HepG2 (cell line): Measurements from ENCODE around the gene SUSD6. TPM values are rescaled to one million over a fixed set of nuclear protein-coding genes. Genes with fewer than 3 reads are reported as not detected.

Experiments
- ARID3A ChIP-seq: IDR thresholded peaks from 2 replicates; pipeline ENCODE4 v1.6.1; 2012; ENCODE audit warnings: low read depth, low read length, improper control_type of control experiment
- BCL3 ChIP-seq: sonication (generic); formaldehyde crosslinking; IDR thresholded peaks from 2 replicates; pipeline ENCODE4 v1.5.1; 2020; ENCODE audit warnings: mild to moderate bottlenecking, missing genetic modification reagents, moderate library complexity
- DBP ChIP-seq: sonication (generic); formaldehyde crosslinking; IDR thresholded peaks from 2 replicates; pipeline ENCODE4 v1.4.0; 2020; ENCODE audit warnings: missing genetic modification reagents; ENCODE audit errors: not compliant biosample characterization
- DPF2 ChIP-seq: sonication (generic); formaldehyde crosslinking; IDR thresholded peaks from 2 replicates; pipeline ENCODE4 v1.4.0; 2020; ENCODE audit warnings: mild to moderate bottlenecking, low read depth, missing genetic modification reagents, borderline replicate concordance
- DR1 ChIP-seq: sonication (generic); formaldehyde crosslinking; IDR thresholded peaks from 2 replicates; pipeline ENCODE4 v1.8.0; 2021; ENCODE audit warnings: mild to moderate bottlenecking, missing genetic modification reagents, inconsistent platforms
- HCFC1 ChIP-seq: fragments of 150-350 bp; IDR thresholded peaks from 2 replicates; pipeline ENCODE4 v1.6.1; 2014; ENCODE audit warnings: low read depth, low read length
- HIC2 ChIP-seq: sonication (generic); formaldehyde crosslinking; IDR thresholded peaks from 2 replicates; pipeline ENCODE4 v1.9.0; 2022; ENCODE audit warnings: low read depth, missing genetic modification reagents
- HMGA1 ChIP-seq: sonication (generic); formaldehyde crosslinking; conservative IDR thresholded peaks from 2 replicates; pipeline ENCODE4 v1.4.0; 2020; ENCODE audit warnings: missing genetic modification reagents
- MBD4 ChIP-seq: IDR thresholded peaks from 2 replicates; pipeline ENCODE4 v1.6.1; 2012; ENCODE audit warnings: low read length, inconsistent platforms, borderline replicate concordance
- MED1 ChIP-seq: sonication (generic); formaldehyde crosslinking; IDR thresholded peaks from 2 replicates; pipeline ENCODE4 v1.4.0; 2020; ENCODE audit warnings: missing genetic modification reagents
- MXI1 ChIP-seq: IDR thresholded peaks from 3 replicates; pipeline ENCODE4 v1.6.1; 2012; ENCODE audit warnings: low read depth, low read length, inconsistent platforms, borderline replicate concordance
- NFATC3 ChIP-seq: sonication (generic); formaldehyde crosslinking; IDR thresholded peaks from 2 replicates; pipeline ENCODE4 v1.5.1; 2020; ENCODE audit warnings: mild to moderate bottlenecking, missing genetic modification reagents
- SETDB1 ChIP-seq: sonication (generic); formaldehyde crosslinking; IDR thresholded peaks from 2 replicates; pipeline ENCODE4 v1.5.1; 2020; ENCODE audit warnings: missing genetic modification reagents, mild to moderate bottlenecking, borderline replicate concordance
- TCF7L2 ChIP-seq: IDR thresholded peaks from 2 replicates; pipeline ENCODE4 v1.6.1; 2011; ENCODE audit warnings: mild to moderate bottlenecking, low read depth, low read length, moderate library complexity
- ZNF121 ChIP-seq: sonication (generic); formaldehyde crosslinking; IDR thresholded peaks from 2 replicates; pipeline ENCODE4 v1.5.0; 2020; ENCODE audit warnings: mild to moderate bottlenecking, missing genetic modification reagents
- ZNF451 ChIP-seq: sonication (generic); formaldehyde crosslinking; IDR thresholded peaks from 2 replicates; pipeline ENCODE4 v1.5.0; 2020; ENCODE audit warnings: mild to moderate bottlenecking, missing genetic modification reagents
- ZNF609 ChIP-seq: sonication (generic); formaldehyde crosslinking; IDR thresholded peaks from 2 replicates; pipeline ENCODE4 v1.4.0; 2020; ENCODE audit warnings: mild to moderate bottlenecking, missing genetic modification reagents, borderline replicate concordance
- ZNF788 ChIP-seq: sonication (generic); formaldehyde crosslinking; IDR thresholded peaks from 2 replicates; pipeline ENCODE4 v1.5.0; 2020; ENCODE audit warnings: mild to moderate bottlenecking, missing genetic modification reagents, borderline replicate concordance
- polyA plus RNA-seq, 8 experiments: library from polyadenylated mRNA; depleted of rRNA in 3 of 8; stranded (reverse) in 7 of 8; unstranded in 1 of 8; fragments of >200 nt; fragmentation: Illumina TruSeq in 4 of 8; extraction: Trizol in 4 of 8; gene quantifications; 2 replicates each; pipeline versions ENCODE4 v1.2.1 to v1.2.3, GENCODE V29; 2011 to 2016; ENCODE audit warnings: low read depth in 4 of 8, missing spikeins in 1 of 8, mixed read lengths in 1 of 8; ENCODE audit not compliant: insufficient read depth in 1 of 8
- total RNA-seq, 5 experiments: library from RNA; depleted of rRNA; stranded (reverse); fragments of >200 nt; fragmentation: Illumina TruSeq; extraction: Trizol; gene quantifications; 2 replicates each; pipeline ENCODE4 v1.2.3, GENCODE V29; 2016; ENCODE audit warnings: low read depth in 1 of 5

The SUSD6 gene
- total and polyA plus RNA-seq, 2 of the 13 experiments (the other 11 are each of a cell fraction or from before 2014, with no cell fraction given): 7.2 to 7.4 TPM

- TF ChIP-seq DBP (CRISPR knock-in tag) (no peak), MXI1 (peak; percentile 68; the same call in 1 of the 3 replicates), DR1 (CRISPR knock-in tag) (no peak), ZNF121 (no peak), SETDB1 (CRISPR knock-in tag) (no peak), HIC2 (no peak), TCF7L2 (no peak), ZNF609 (CRISPR knock-in tag) (0 out of 2 replicates have a peak, but pooled peaks have one; percentile 22), NFATC3 (no peak), MED1 (CRISPR knock-in tag) (peak; percentile 60; the same call in 1 of the 2 replicates), ARID3A (no peak), DPF2 (CRISPR knock-in tag) (no peak; the same call in 1 of the 2 replicates), HCFC1 (no peak), MBD4 (no peak), ZNF788 (CRISPR knock-in tag) (peak; percentile 41; the same call in 1 of the 2 replicates), ZNF451 (CRISPR knock-in tag) (no peak), HMGA1 (CRISPR knock-in tag) (no peak), BCL3 (CRISPR knock-in tag) (no peak)
These were observed 82.7 kb downstream of the SUSD6 start (continued) for GRCh38 chr14:69693801-69694729.
